OCI-LY7 (cell line): ENCODE measurements around the gene HCK.

ENCODE experiments used
- CTCF ChIP-seq: fragments of 200-600 bp; sonication (generic); conservative IDR thresholded peaks from 2 replicates; pipeline ENCODE4 v1.5.1; 2014; ENCODE audit warnings: mild to moderate bottlenecking, antibody characterized with exemption, low read length, moderate library complexity, mixed read lengths
- EZH2phosphoT487 ChIP-seq: fragments of 200-600 bp; sonication (generic); IDR thresholded peaks from 2 replicates; pipeline ENCODE4 v1.6.1; 2018; ENCODE audit warnings: low read depth, borderline replicate concordance, mild to moderate bottlenecking, mixed run types, antibody characterized with exemption, low read length, moderate library complexity, mixed read lengths

- TF ChIP-seq CTCF (no peak), EZH2phosphoT487 (no peak)
Measured at GRCh38 chr20:32040142-32040953, 11.7 kb upstream of the HCK start.
